ENCODE data around the gene ATG7. TPM values are rescaled to one million over a fixed set of nuclear protein-coding genes. Genes with fewer than 3 reads are reported as not detected.
A peak's percentile ranks its signal among the peaks of the same experiment; 100 is the strongest.

Gene ATG7
- total and polyA plus RNA-seq, 8 donors, result 25.0 to 73.3 (median 29.6) TPM

GRCh38 chr3:11554236-11554610 lies 282.0 kb downstream of the ATG7 start:
- TF ChIP-seq CTCF (IDR thresholded peaks at IDR 0.05), result no peak
- Histone ChIP-seq H3K36me3 (peaks cover 0 to 53% of the 10 kb centered on the region in 2 donors), H3K4me3 (no peak overlapping the region), H3K27ac (peak overlapping the region in 1 of 2 donors; percentile 38), H3K9me3 (no peaks in the 10 kb centered on the region), H3K4me1 (peaks cover 0 to 42% of the 10 kb centered on the region in 2 donors), H3K27me3 (no peaks in the 10 kb centered on the region)
- DNase-seq (no peak), ATAC-seq (no peak)
- intact Hi-C loops (cut with DNase I), result no loop called here

- H3K36me3 ChIP-seq, result peaks cover 0 to 58% of the 10 kb centered on the region in 2 donors
- H3K9me3 ChIP-seq, result no peaks in the 10 kb centered on the region
- H3K4me1 ChIP-seq, result peaks cover 0 to 39% of the 10 kb centered on the region in 2 donors
- no peak overlapping the region for H3K4me3 ChIP-seq
- DNase-seq, result peak in 1 of 4 donors; percentile 33
- TF ChIP-seq CTCF (IDR thresholded peaks at IDR 0.05), result no peak
- no peaks in the 10 kb centered on the region for H3K27me3 ChIP-seq
- no peak for ATAC-seq
- peak overlapping the region in 1 of 2 donors; percentile 38 for H3K27ac ChIP-seq
- intact Hi-C loops (cut with DNase I), result no loop called here
These were observed 282.5 kb downstream of the ATG7 start for GRCh38 chr3:11554666-11555065.

GRCh38 chr3:11555211-11555782 lies 283.1 kb downstream of the ATG7 start:
- Histone ChIP-seq H3K27me3 (no peaks in the 10 kb centered on the region), H3K27ac (peak overlapping the region in 1 of 2 donors; percentile 38), H3K36me3 (peaks cover 0 to 60% of the 10 kb centered on the region in 2 donors), H3K4me1 (peaks cover 0 to 36% of the 10 kb centered on the region in 2 donors), H3K9me3 (no peaks in the 10 kb centered on the region), H3K4me3 (no peak overlapping the region)
- ATAC-seq (no peak), DNase-seq (peak in 1 of 4 donors; percentile 70)
- intact Hi-C loops (cut with DNase I), result no loop called here
- TF ChIP-seq CTCF (IDR thresholded peaks at IDR 0.05), result no peak

GRCh38 chr3:11555881-11556633 lies 283.9 kb downstream of the ATG7 start:
- intact Hi-C loops (cut with DNase I), result no loop called here
- no peak for ATAC-seq
- TF ChIP-seq CTCF (IDR thresholded peaks at IDR 0.05), result no peak
- peak in 1 of 4 donors; percentile 75 for DNase-seq
- no peaks in the 10 kb centered on the region for H3K27me3 ChIP-seq
- H3K36me3 ChIP-seq, result peaks cover 0 to 60% of the 10 kb centered on the region in 2 donors
- H3K4me3 ChIP-seq, result no peak overlapping the region
- H3K9me3 ChIP-seq, result no peaks in the 10 kb centered on the region
- peaks cover 0 to 34% of the 10 kb centered on the region in 2 donors for H3K4me1 ChIP-seq
- H3K27ac ChIP-seq, result no peak overlapping the region

- intact Hi-C loops (cut with DNase I), result no loop called here
- peaks cover 0 to 63% of the 10 kb centered on the region in 2 donors for H3K36me3 ChIP-seq
- ATAC-seq (no peak), DNase-seq (peak in 3 of 4 donors; percentile 28 to 46 (median 38))
- H3K4me1 ChIP-seq, result peaks cover 0 to 33% of the 10 kb centered on the region in 2 donors
- no peak for TF ChIP-seq CTCF (IDR thresholded peaks at IDR 0.05)
- no peaks in the 10 kb centered on the region for H3K27me3 ChIP-seq
- no peaks in the 10 kb centered on the region for H3K9me3 ChIP-seq
- H3K4me3 ChIP-seq, result no peak overlapping the region
- H3K27ac ChIP-seq, result no peak overlapping the region
These were observed 284.9 kb downstream of the ATG7 start for GRCh38 chr3:11556851-11557644.
